Keratinocyte (primary cell): ENCODE measurements around the gene HAVCR2.

Source experiments
- EZH2 ChIP-seq: IDR thresholded peaks from one replicate; pipeline ENCODE4 v1.6.1; 2012; ENCODE audit warnings: inconsistent platforms, mild to moderate bottlenecking, low read length, moderate library complexity
- TF ChIP-seq, protein P1 (sequence below), 3 experiments: IDR thresholded peaks in 1 of 3; conservative IDR thresholded peaks in 1 of 3; optimal IDR thresholded peaks in 1 of 3; 2 replicates in 2 of 3; 3 replicates in 1 of 3; pipeline versions ENCODE3 to v1.5.1; 2011; ENCODE audit warnings: low read length in 3 of 3, mild to moderate bottlenecking in 3 of 3, moderate library complexity in 2 of 3, control low read depth in 1 of 3, inconsistent platforms in 1 of 3; ENCODE audit not compliant: insufficient read depth in 2 of 3; ENCODE audit errors: extremely low read depth in 1 of 3

DNA sequence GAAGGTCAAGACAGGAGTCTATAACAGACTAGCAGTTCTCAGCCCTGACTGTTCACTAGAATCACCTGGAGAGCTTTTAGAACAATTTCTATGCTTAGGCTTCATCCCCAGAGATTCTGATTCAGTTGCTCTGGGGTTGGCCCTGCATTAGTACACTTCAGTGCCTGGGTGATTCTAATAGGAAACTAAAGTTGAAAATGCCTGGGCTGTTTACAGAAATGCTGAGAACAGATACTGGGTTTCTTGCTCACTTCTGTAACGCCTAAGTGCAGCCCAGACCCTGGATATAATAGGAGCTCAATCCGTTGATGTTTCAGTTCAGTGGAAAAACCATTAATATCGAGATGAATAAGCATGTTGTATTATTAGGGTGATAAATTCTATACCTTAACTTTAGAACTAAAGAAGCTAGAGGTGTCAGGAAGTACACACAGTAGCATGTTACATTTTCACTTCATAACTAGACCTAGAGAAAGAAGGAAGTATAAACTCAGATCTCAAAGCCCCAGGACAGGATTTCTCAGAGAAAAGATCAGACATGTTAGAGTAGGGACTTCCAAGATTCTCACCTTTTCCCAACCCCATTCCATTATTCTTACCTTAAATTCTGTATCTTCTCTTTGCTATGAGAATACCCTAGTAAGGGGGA, 20.4 kb downstream of the HAVCR2 start:
- TF ChIP-seq, protein P1, sequence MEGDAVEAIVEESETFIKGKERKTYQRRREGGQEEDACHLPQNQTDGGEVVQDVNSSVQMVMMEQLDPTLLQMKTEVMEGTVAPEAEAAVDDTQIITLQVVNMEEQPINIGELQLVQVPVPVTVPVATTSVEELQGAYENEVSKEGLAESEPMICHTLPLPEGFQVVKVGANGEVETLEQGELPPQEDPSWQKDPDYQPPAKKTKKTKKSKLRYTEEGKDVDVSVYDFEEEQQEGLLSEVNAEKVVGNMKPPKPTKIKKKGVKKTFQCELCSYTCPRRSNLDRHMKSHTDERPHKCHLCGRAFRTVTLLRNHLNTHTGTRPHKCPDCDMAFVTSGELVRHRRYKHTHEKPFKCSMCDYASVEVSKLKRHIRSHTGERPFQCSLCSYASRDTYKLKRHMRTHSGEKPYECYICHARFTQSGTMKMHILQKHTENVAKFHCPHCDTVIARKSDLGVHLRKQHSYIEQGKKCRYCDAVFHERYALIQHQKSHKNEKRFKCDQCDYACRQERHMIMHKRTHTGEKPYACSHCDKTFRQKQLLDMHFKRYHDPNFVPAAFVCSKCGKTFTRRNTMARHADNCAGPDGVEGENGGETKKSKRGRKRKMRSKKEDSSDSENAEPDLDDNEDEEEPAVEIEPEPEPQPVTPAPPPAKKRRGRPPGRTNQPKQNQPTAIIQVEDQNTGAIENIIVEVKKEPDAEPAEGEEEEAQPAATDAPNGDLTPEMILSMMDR (optimal IDR thresholded peaks at IDR 0.05 in 1 of 3, IDR thresholded peaks at IDR 0.05 in 1 of 3, conservative IDR thresholded peaks at IDR 0.05 in 1 of 3; ENCODE audit: extremely low read depth in 1 of 3, insufficient read depth in 2 of 3, low read length in 3 of 3): no peak
- no peak for TF ChIP-seq EZH2
